ENCODE data around the gene CRYBG2. TPM values are rescaled to one million over a fixed set of nuclear protein-coding genes. Genes with fewer than 3 reads are reported as not detected.
"Not testable (repeated sequence)": the region's sequence is repeated elsewhere in the genome, so short reads cannot be mapped to it uniquely, and the experiment has no call there.

The CRYBG2 gene
- total and polyA plus RNA-seq, 12 donors: 0.03 to 0.64 TPM; not detected in 10

DNA sequence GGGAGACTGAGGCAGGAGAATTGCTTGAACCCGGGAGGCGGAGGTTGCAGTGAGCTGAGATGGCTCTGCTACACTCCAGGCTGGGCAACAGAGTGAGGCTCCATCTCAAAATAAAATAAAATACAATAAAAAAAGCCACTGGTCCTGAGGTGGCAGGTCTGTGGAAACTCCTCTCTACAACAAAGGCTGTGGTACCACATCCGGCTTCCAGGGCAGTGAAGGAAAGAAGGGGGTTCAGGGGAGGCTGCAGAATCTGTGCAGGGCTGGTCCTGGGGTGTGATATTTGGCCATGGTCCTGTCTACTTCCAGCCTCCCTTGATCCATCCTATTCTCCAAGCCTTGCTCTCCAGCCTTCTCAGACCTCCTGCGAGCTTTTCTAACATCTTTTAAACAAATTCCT is 19.4 kb upstream of the CRYBG2 start:
- peaks cover 0 to 46% (median 0%) of the 10 kb centered on the region in 9 donors for H3K4me1 ChIP-seq
- TF ChIP-seq, protein P1, sequence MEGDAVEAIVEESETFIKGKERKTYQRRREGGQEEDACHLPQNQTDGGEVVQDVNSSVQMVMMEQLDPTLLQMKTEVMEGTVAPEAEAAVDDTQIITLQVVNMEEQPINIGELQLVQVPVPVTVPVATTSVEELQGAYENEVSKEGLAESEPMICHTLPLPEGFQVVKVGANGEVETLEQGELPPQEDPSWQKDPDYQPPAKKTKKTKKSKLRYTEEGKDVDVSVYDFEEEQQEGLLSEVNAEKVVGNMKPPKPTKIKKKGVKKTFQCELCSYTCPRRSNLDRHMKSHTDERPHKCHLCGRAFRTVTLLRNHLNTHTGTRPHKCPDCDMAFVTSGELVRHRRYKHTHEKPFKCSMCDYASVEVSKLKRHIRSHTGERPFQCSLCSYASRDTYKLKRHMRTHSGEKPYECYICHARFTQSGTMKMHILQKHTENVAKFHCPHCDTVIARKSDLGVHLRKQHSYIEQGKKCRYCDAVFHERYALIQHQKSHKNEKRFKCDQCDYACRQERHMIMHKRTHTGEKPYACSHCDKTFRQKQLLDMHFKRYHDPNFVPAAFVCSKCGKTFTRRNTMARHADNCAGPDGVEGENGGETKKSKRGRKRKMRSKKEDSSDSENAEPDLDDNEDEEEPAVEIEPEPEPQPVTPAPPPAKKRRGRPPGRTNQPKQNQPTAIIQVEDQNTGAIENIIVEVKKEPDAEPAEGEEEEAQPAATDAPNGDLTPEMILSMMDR (IDR thresholded peaks at IDR 0.05): no peak
- DNase-seq: no peak
- H3K4me3 ChIP-seq: no peak overlapping the region
- H3K27me3 ChIP-seq: peaks cover 0 to 37% (median 17%) of the 10 kb centered on the region in 7 donors
- ATAC-seq: no peak
- no peaks in the 10 kb centered on the region for H3K9me3 ChIP-seq
- WGBS, 2 donors: 82 to 85% methylated on average over 4 of the region's 4 CpGs
- H3K36me3 ChIP-seq: no peaks in the 10 kb centered on the region
- intact Hi-C loops (cut with DNase I): loop anchor here in 1 of 10 donors (5.0 kb wide), 1 partner anchor 101 kb away; no protein-coding TSS in a partner anchor
- H3K27ac ChIP-seq: peak overlapping the region in 1 of 10 donors; percentile 16

DNA sequence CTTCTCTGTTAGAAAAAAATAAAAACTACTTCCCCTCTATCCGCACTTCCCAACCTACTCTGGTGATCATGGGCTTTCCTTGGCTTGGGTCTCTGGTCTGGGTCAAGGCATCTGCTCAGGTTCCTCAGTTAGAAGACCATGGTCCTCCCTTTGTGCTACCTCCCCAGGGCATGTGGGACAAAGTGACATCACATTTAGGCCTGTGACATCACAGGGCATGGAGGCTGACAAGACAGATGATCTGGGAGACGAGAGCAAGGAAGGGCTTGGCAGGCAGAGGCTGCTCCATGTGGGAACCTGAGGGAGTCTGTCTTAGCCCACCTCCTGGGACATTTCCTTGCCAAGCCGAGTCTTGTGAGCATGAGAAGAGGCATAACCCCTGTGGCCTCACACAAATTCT is 18.7 kb upstream of the CRYBG2 start, which contains the start of gene ZNF683:
TSS of gene ZNF683 (minus strand) at position 140 of the 400 bp plus-strand sequence. CDS start 4,179 bp downstream, outside the sequence.
- Histone ChIP-seq H3K27ac (peak within 1 kb of the TSS in 1 of 10 donors; percentile 16), H3K27me3 (peaks cover 0 to 37% (median 16%) of the 10 kb centered on the region in 7 donors), H3K4me1 (peaks cover 0 to 39% (median 0%) of the 10 kb centered on the region in 9 donors)
- intact Hi-C loops (cut with DNase I): loop anchor here in 1 of 10 donors (5.0 kb wide), 1 partner anchor 100 kb away; no protein-coding TSS in a partner anchor
- not testable (repeated sequence) for H3K36me3 ChIP-seq, H3K4me3 ChIP-seq, H3K9me3 ChIP-seq, DNase-seq, ATAC-seq
- 67 to 69% methylated on average over 3 of the region's 3 CpGs for WGBS, 2 donors

DNA sequence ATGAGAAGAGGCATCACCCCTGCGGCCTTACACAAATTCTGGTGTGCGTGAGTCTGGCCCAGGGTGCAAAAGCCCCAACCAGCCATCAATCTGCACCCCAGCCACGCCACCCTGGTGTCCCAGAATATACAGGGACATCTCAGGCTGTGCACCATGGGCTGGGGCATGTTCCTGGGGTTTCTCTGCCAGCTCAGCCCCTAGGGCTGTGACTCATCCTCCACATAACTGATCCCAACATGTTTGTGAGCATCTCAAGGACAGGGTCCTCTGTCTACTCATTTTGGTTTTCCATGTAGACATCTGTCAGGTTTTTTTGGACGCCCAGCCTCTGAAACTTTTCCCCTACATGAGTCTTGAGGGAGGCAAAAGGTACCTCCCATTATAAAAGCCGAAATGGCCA is 18.1 kb upstream of the CRYBG2 start:
- TF ChIP-seq, protein P1 (IDR thresholded peaks at IDR 0.05): no peak
- Histone ChIP-seq H3K36me3 (no peaks in the 10 kb centered on the region), H3K9me3 (no peaks in the 10 kb centered on the region), H3K27me3 (peaks cover 0 to 41% (median 16%) of the 10 kb centered on the region in 7 donors), H3K4me3 (no peak overlapping the region), H3K27ac (no peak overlapping the region), H3K4me1 (peaks cover 0 to 36% (median 0%) of the 10 kb centered on the region in 9 donors)
- no peak for ATAC-seq
- WGBS, 2 donors: 87 to 90% methylated on average over 5 of the region's 5 CpGs
- no peak for DNase-seq
- intact Hi-C loops (cut with DNase I): loop anchor here in 1 of 10 donors (5.0 kb wide), 1 partner anchor 100 kb away; no protein-coding TSS in a partner anchor

DNA sequence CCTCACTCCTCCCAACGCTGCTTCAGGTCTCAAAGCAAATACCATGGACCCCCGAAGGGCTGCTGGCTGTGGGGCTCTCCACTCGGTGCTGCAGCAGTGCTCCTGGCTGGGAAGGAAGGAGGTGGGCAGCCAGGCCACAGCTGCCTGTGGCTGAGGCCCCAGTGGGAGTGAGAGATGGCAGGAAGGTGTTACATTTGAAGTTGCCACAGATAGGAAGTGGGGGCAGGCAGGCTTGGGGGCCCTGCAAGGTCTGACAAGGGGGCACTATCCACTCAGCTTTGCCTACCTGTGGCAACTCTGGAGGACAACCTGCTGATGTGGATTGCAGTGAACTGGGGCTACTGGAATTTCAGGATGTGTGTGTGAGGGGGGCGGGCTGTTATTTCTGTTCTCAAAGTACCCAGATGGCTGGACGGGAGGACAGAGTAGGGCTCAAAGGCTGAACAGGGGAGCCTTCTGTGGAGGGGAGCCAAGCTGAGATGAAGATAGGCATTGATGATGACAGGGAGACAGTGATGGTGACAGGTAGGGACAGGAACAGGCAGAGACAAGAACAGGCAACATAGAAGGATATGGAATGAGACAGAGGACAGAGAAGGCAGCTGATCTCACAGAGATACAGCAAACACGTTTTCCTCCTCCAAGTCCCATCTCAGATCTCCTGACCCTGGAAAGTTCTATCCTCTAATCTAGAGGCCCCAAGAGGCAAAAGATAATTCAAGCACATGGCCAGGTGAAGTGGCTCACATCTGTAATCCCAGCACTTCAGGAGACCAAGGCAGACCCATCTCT is 16.9 kb upstream of the CRYBG2 start:
- TF ChIP-seq, protein P1 (IDR thresholded peaks at IDR 0.05): no peak
- 51 to 54% methylated on average over 6 of the region's 6 CpGs for WGBS, 2 donors
- DNase-seq: no peak
- no peak for ATAC-seq
- intact Hi-C loops (cut with DNase I): loop anchor here in 1 of 10 donors (5.0 kb wide), 1 partner anchor 98 kb away; no protein-coding TSS in a partner anchor
- H3K4me3 ChIP-seq: peak overlapping the region in 1 of 10 donors; percentile 14
- H3K27me3 ChIP-seq: peaks cover 0 to 48% (median 16%) of the 10 kb centered on the region in 7 donors
- H3K36me3 ChIP-seq: no peaks in the 10 kb centered on the region
- H3K9me3 ChIP-seq: no peaks in the 10 kb centered on the region
- peaks cover 0 to 36% (median 0%) of the 10 kb centered on the region in 9 donors for H3K4me1 ChIP-seq
- H3K27ac ChIP-seq: peak overlapping the region in 1 of 10 donors; percentile 14
